RWPE1 (cell line): ENCODE data around the gene ARRDC4.

Source experiments
- CTCF ChIA-PET: fragments of 350-600 bp; sonication (Branson Sonifier 250); formaldehyde crosslinking; extraction: SDS; loops from one replicate; lab custom pipeline; 2021; lab: Yijun Ruan, JAX
- POLR2A ChIA-PET: fragments of 400-600 bp; formaldehyde crosslinking; extraction: SDS; loops from one replicate; lab custom pipeline; 2020; ENCODE audit warnings: antibody characterized with exemption; ENCODE audit not compliant: low non-redundant PET; lab: Yijun Ruan, JAX
- DNase-seq: peaks from one replicate; pipeline ENCODE4 v3.0.0; 2012; ENCODE audit warnings: low spot score
- H3K27ac ChIP-seq: fragments of 450-650 bp; 2 replicates; pipeline ENCODE4 v1.5.1; 2017
- TF ChIP-seq, protein P1 (sequence below): fragments of 450-650 bp; conservative IDR thresholded peaks from 2 replicates; pipeline ENCODE4 v1.5.1; 2017; ENCODE audit warnings: low read depth, mild to moderate bottlenecking

ARRDC4 gene

DNA sequence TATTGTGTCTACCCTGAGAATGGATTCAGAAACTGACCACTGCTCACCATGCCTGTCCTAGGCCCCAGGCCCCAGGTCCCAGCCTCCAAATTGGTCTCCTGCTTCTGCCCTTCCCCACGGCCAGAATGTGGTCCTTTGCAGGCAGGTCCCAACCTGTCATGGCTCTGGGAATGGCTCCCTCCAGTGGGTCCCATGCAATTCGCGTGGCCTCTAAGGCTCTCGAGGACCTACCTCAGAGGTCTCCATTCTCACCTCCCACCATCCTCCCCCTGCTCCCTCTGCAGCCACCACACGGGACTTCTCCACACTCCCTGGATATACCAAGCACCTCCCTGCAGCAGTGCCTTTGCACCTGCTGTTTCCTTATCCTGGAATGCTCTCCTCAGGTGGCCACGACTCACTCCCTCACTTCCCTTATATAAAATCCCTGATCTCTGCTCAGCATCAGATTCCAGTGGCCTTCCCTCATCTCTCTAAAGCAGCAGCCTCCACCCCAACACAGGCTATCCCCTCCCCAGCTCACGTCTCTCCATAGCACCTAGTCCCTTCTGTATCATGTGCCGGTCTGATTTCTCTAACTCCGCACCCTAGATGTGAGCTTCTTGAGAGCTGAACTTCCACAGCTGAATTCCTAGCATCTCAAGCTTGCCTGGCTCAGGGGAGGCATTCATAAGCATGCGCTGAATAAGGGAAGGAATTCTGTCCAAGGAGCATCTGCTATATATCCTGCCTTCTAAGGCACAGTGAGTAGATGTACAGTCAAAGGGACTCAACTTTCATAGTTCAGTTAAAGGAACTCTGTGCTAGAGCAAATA is 56.9 kb downstream of the ARRDC4 start:
- H3K27ac ChIP-seq, result no peak overlapping the region
- DNase-seq, result no peak
- TF ChIP-seq, protein P1, sequence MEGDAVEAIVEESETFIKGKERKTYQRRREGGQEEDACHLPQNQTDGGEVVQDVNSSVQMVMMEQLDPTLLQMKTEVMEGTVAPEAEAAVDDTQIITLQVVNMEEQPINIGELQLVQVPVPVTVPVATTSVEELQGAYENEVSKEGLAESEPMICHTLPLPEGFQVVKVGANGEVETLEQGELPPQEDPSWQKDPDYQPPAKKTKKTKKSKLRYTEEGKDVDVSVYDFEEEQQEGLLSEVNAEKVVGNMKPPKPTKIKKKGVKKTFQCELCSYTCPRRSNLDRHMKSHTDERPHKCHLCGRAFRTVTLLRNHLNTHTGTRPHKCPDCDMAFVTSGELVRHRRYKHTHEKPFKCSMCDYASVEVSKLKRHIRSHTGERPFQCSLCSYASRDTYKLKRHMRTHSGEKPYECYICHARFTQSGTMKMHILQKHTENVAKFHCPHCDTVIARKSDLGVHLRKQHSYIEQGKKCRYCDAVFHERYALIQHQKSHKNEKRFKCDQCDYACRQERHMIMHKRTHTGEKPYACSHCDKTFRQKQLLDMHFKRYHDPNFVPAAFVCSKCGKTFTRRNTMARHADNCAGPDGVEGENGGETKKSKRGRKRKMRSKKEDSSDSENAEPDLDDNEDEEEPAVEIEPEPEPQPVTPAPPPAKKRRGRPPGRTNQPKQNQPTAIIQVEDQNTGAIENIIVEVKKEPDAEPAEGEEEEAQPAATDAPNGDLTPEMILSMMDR, result no peak
- CTCF ChIA-PET, result no interaction called here
- POLR2A ChIA-PET, result no interaction called here

DNA sequence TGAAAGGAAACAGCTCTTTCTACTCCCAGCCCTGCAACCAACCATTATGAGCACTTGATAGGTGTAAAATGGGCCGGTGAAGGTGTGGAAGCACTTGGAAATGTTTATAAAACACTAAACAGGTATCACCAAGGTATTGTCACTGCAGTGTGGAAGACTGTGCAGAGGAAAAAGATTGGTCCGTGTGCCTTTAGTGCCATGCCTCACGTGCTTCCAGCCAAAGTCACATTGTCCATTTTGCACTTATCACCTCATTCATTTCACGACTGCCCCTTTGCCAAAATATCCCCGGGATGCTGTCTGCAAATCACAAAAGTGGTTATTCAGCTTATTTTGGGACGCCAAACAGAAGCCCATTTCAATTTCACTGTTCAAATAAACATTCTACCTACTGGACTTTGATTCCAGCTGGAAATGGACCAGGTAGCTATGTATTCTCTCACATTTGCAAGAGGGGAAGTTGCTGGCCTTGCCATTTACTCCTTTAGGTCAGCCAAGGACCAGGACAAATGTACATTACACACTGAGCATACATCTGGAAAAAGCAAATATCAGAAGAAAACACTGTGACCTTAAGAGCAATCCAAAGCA is 58.4 kb downstream of the ARRDC4 start:
- DNase-seq, result no peak
- TF ChIP-seq, protein P1, result no peak
- ChIA-PET POLR2A (no interaction called here), CTCF (interaction anchor here (0.6 kb wide), 1 partner anchor 54 kb away, joined by 3 read pairs; no protein-coding TSS in a partner anchor)
- no peak overlapping the region for H3K27ac ChIP-seq
